ENCODE measurements around the gene FLVCR1. TPM values are rescaled to one million over a fixed set of nuclear protein-coding genes. Genes with fewer than 3 reads are reported as not detected.

Gene FLVCR1
- total RNA-seq, 6 experiments from 2014 or later: 1.6 to 5.8 (median 2.1) TPM

- WGBS (ENCODE audit: insufficient coverage, low coverage, low lambda C conversion rate, missing lambda C conversion rate): 69% methylated on average over 4 of the region's 4 CpGs
- Histone ChIP-seq H3K27me3 (no peaks in the 10 kb centered on the region), H3K9me3 (no peaks in the 10 kb centered on the region), H3K27ac (no peak overlapping the region), H3K36me3 (peaks cover 0 to 16% (median 8%) of the 10 kb centered on the region in 4 donors), H3K4me3 (no peak overlapping the region), H3K4me1 (no peaks in the 10 kb centered on the region)
- intact Hi-C loops (cut with DNase I): no loop called here
- no peak for TF ChIP-seq CTCF (IDR thresholded peaks at IDR 0.05)
- TF ChIP-seq POLR2A (IDR thresholded peaks at IDR 0.05): no peak
- ATAC-seq: no peak
- no peak for DNase-seq
Measured at GRCh38 chr1:212884592-212884991, 26.5 kb downstream of the FLVCR1 start.

- Histone ChIP-seq H3K4me3 (no peak overlapping the region), H3K4me1 (no peaks in the 10 kb centered on the region), H3K9me3 (no peaks in the 10 kb centered on the region), H3K36me3 (peaks cover 0 to 22% (median 8%) of the 10 kb centered on the region in 4 donors), H3K27me3 (no peaks in the 10 kb centered on the region), H3K27ac (no peak overlapping the region)
- TF ChIP-seq POLR2A (IDR thresholded peaks at IDR 0.05) (no peak), CTCF (IDR thresholded peaks at IDR 0.05) (no peak)
- intact Hi-C loops (cut with DNase I): no loop called here
- WGBS (ENCODE audit: insufficient coverage, low coverage, low lambda C conversion rate, missing lambda C conversion rate): 100% methylated on average over 1 of the region's 1 CpG
- DNase-seq (no peak), ATAC-seq (no peak)
Measured at GRCh38 chr1:212892108-212892507, 34.0 kb downstream of the FLVCR1 start.

- H3K9me3 ChIP-seq: no peaks in the 10 kb centered on the region
- H3K27ac ChIP-seq: no peak overlapping the region
- intact Hi-C loops (cut with DNase I): no loop called here
- ATAC-seq (no peak), DNase-seq (no peak)
- no peak for TF ChIP-seq CTCF (IDR thresholded peaks at IDR 0.05)
- H3K36me3 ChIP-seq: peaks cover 0 to 6% (median 0%) of the 10 kb centered on the region in 4 donors
- H3K4me1 ChIP-seq: no peaks in the 10 kb centered on the region
- no peak overlapping the region for H3K4me3 ChIP-seq
- 100% methylated on average over 1 of the region's 1 CpG for WGBS (ENCODE audit: insufficient coverage, low coverage, low lambda C conversion rate, missing lambda C conversion rate)
- no peaks in the 10 kb centered on the region for H3K27me3 ChIP-seq
Measured at GRCh38 chr1:212899845-212900244, 41.8 kb downstream of the FLVCR1 start.

GRCh38 chr1:212901290-212901689 is 43.2 kb downstream of the FLVCR1 start:
- peaks cover 0 to 5% (median 0%) of the 10 kb centered on the region in 4 donors for H3K36me3 ChIP-seq
- no peaks in the 10 kb centered on the region for H3K27me3 ChIP-seq
- no peak for ATAC-seq
- intact Hi-C loops (cut with DNase I): no loop called here
- 92% methylated on average over 2 of the region's 2 CpGs for WGBS (ENCODE audit: insufficient coverage, low coverage, low lambda C conversion rate, missing lambda C conversion rate)
- no peak for DNase-seq
- no peak overlapping the region for H3K27ac ChIP-seq
- H3K4me1 ChIP-seq: no peaks in the 10 kb centered on the region
- H3K4me3 ChIP-seq: no peak overlapping the region
- TF ChIP-seq POLR2A (IDR thresholded peaks at IDR 0.05): no peak
- H3K9me3 ChIP-seq: no peaks in the 10 kb centered on the region

- H3K36me3 ChIP-seq: peaks cover 0 to 4% (median 0%) of the 10 kb centered on the region in 4 donors
- no peak for ATAC-seq
- no peaks in the 10 kb centered on the region for H3K4me1 ChIP-seq
- no peak overlapping the region for H3K4me3 ChIP-seq
- H3K27ac ChIP-seq: no peak overlapping the region
- WGBS (ENCODE audit: insufficient coverage, low coverage, low lambda C conversion rate, missing lambda C conversion rate): 93% methylated on average over 3 of the region's 3 CpGs
- intact Hi-C loops (cut with DNase I): no loop called here
- no peak for DNase-seq
- TF ChIP-seq POLR2A (IDR thresholded peaks at IDR 0.05): no peak
- TF ChIP-seq CTCF (IDR thresholded peaks at IDR 0.05): no peak
- H3K9me3 ChIP-seq: no peaks in the 10 kb centered on the region
- H3K27me3 ChIP-seq: no peaks in the 10 kb centered on the region
Measured at GRCh38 chr1:212902054-212902453, 44.0 kb downstream of the FLVCR1 start.

Measured in right lobe of liver (tissue), 6 donors.